Measurements from ENCODE around the gene MAP3K19. TPM values are rescaled to one million over a fixed set of nuclear protein-coding genes. Genes with fewer than 3 reads are reported as not detected.

Gene MAP3K19
- total and polyA plus RNA-seq, 2 of the 8 experiments (the other 6 are each of a cell fraction or from before 2014, with no cell fraction given): not detected

DNA sequence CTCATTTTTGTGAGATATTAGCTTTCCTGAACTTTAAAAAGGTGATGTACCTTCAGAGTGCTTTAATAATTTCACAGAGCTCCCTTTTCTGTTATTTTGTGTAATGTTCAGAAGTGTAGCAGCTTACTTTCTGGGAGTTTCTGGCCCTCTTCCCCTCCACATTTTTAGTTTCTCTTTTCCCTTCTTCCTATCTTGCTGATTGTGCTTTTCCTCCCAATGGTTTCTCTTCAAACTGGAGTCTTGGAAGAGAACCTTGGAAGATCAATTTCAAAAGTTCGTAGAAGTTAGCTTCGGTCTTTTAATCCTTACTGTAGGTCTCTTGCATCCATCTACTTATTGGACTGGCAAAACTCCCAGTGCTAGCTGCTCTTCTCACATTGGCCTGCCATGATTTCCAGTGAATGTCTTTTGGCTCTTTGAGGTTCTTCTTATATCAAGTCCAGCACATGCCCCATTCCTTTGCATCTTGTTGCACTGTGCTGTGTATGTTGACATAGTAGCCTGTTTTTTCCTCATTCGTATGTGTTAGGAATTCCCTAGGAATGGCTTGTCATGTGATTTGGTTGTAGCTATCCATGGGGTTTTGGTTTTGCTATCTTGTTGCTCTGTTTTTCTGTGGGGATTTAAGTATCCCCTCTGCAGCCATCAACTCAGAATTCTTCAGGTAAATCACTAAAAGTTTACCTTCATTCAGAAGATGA lies 120.9 kb downstream of the MAP3K19 start:
- Histone ChIP-seq H2AFZ (ENCODE audit: low read length) (no peak overlapping the region), H2BK15ac (ENCODE audit: low read length) (no peak overlapping the region), H3K4ac (replicated peaks; ENCODE audit: insufficient read length, low read depth, low read length) (no peak overlapping the region), H3K79me1 (ENCODE audit: low read depth, low read length) (no peaks in the 10 kb centered on the region), H2AK5ac (ENCODE audit: low read depth, low read length) (no peak overlapping the region), H3K23me2 (ENCODE audit: low read depth, low read length) (no peaks in the 10 kb centered on the region), H3K9me3 (ENCODE audit: insufficient read depth in 2 of 2, low read depth in 1 of 2, low read length in 1 of 2) (no peaks in the 10 kb centered on the region), H4K91ac (replicated peaks; ENCODE audit: insufficient read length, low read length) (no peak overlapping the region), H3K9ac (replicated peaks in 1 of 4; ENCODE audit: extremely low read depth in 1 of 4, low read depth in 3 of 4, low read length in 3 of 4) (no peak overlapping the region), H4K8ac (ENCODE audit: extremely low read depth, insufficient read depth, low read length) (no peak overlapping the region), H3K36me3 (ENCODE audit: control insufficient read depth in 2 of 4, insufficient read depth in 4 of 4, low read length in 3 of 4) (peaks cover 0 to 7% (median under 1%) of the 10 kb centered on the region in 4 experiments; a peak in 1 of 8 replicates), H2BK120ac (replicated peaks; ENCODE audit: low read depth, low read length) (no peak overlapping the region), H3K23ac (ENCODE audit: insufficient read length) (no peak overlapping the region), H2BK5ac (ENCODE audit: low read depth, low read length) (no peak overlapping the region), H3K27ac (ENCODE audit: low read depth, low read length) (no peak overlapping the region), H4K5ac (ENCODE audit: insufficient read length, low read depth, low read length) (no peak overlapping the region), H3K18ac (ENCODE audit: extremely low read depth, low read length) (no peak overlapping the region), H2BK20ac (ENCODE audit: low read length) (no peak overlapping the region), H4K20me1 (replicated peaks in 1 of 2; ENCODE audit: control insufficient read depth in 1 of 2, insufficient read depth in 2 of 2, low read length in 2 of 2) (peaks cover 15% of the 10 kb centered on the region in 2 experiments), H3K14ac (ENCODE audit: insufficient read length) (no peak overlapping the region), H3K56ac (replicated peaks; ENCODE audit: insufficient read length, low read depth, low read length) (no peak overlapping the region), H3K79me2 (ENCODE audit: control insufficient read depth in 1 of 2, insufficient read depth in 2 of 2, low read length in 2 of 2) (peaks cover 24 to 100% of the 10 kb centered on the region in 2 experiments), H3K27me3 (replicated peaks in 1 of 4; ENCODE audit: control insufficient read depth in 3 of 4, extremely low read depth in 1 of 4, insufficient read depth in 3 of 4, low read length in 3 of 4) (no peaks in the 10 kb centered on the region), H3K4me2 (ENCODE audit: insufficient read depth in 1 of 2, low read depth in 2 of 2, low read length in 2 of 2) (no peak overlapping the region), H2BK12ac (ENCODE audit: low read depth, low read length) (no peak overlapping the region), H3K4me1 (replicated peaks in 1 of 4; ENCODE audit: control insufficient read depth in 3 of 4, insufficient read depth in 4 of 4, low read length in 3 of 4) (0 out of 7 replicates have a peak, but pooled peaks cover 0 to 2% (median 0%) of the 10 kb centered on the region in 4 experiments), H3K4me3 (ENCODE audit: extremely low read depth in 1 of 4, insufficient read depth in 2 of 4, low read depth in 3 of 4, low read length in 4 of 4) (no peak overlapping the region)
- DNase-seq (ENCODE audit: low read depth in 1 of 2, low spot score in 2 of 2) (no peak), FAIRE-seq (peak; percentile 39)
- CTCF ChIA-PET (ENCODE audit: partially characterized antibody): interaction anchor here (0.7 kb wide), 1 partner anchor 22 kb away, joined by 3 read pairs; no protein-coding TSS in a partner anchor
- TF ChIP-seq POU5F1 (IDR thresholded peaks at IDR 0.05; ENCODE audit: low read depth, low read length): no peak
- no peak for TF ChIP-seq RXRA (IDR thresholded peaks at IDR 0.05; ENCODE audit: insufficient read depth, low read depth, low read length)
- POLR2A ChIA-PET (ENCODE audit: partially characterized antibody): interaction anchor here (0.6 to 2.6 kb wide), 4 partner anchors 8 to 142 kb away, joined by 3 to 10 read pairs (median 5); partner anchors contain the start of gene CCNT2
- WGBS, 2 experiments (ENCODE audit: extremely low coverage in 1 of 2, insufficient coverage in 1 of 2, insufficient read length in 1 of 2, insufficient replicate concordance in 2 of 2, low coverage in 1 of 2, low lambda C conversion rate in 2 of 2, missing lambda C conversion rate in 1 of 2): 94% methylated on average over 3 of the region's 3 CpGs; no CpG with 5 or more reads in 1 of the 2 experiments

Measured in H1 (cell line).